Glutamatergic neuron (in vitro differentiated cells): Measurements from ENCODE around the gene PIK3C3. TPM values are rescaled to one million over a fixed set of nuclear protein-coding genes. Genes with fewer than 3 reads are reported as not detected.

Source experiments
- DNase-seq: peaks from one replicate; pipeline ENCODE4 v3.0.0; 2022
- H3K27ac Mint-ChIP-seq: one replicate; pipeline ENCODE4 v1.8.0; 2020; ENCODE audit warnings: mild to moderate bottlenecking, mixed read lengths, inconsistent platforms; ENCODE audit not compliant: unreplicated experiment
- H3K27me3 Mint-ChIP-seq: one replicate; pipeline ENCODE4 v1.8.0; 2020; ENCODE audit warnings: mild to moderate bottlenecking, moderate library complexity, mixed read lengths, inconsistent platforms; ENCODE audit not compliant: unreplicated experiment
- H3K36me3 Mint-ChIP-seq: one replicate; pipeline ENCODE4 v1.8.0; 2020; ENCODE audit warnings: mild to moderate bottlenecking, mixed read lengths, inconsistent platforms; ENCODE audit not compliant: unreplicated experiment
- H3K4me1 Mint-ChIP-seq: one replicate; pipeline ENCODE4 v1.8.0; 2020; ENCODE audit warnings: mild to moderate bottlenecking, low read depth, mixed read lengths, inconsistent platforms; ENCODE audit not compliant: unreplicated experiment
- H3K4me3 Mint-ChIP-seq: one replicate; pipeline ENCODE4 v1.8.0; 2020; ENCODE audit warnings: mild to moderate bottlenecking, mixed read lengths, inconsistent platforms; ENCODE audit not compliant: unreplicated experiment
- H3K9me3 Mint-ChIP-seq: one replicate; pipeline ENCODE4 v1.8.0; 2020; ENCODE audit warnings: mild to moderate bottlenecking, moderate library complexity, mixed read lengths, inconsistent platforms; ENCODE audit not compliant: unreplicated experiment
- CTCF ChIP-seq: fragments of 200-600 bp; sonication (generic); IDR thresholded peaks from one replicate; pipeline ENCODE4 v1.5.0; 2021; ENCODE audit not compliant: partially characterized antibody, unreplicated experiment
- total RNA-seq: library from RNA; stranded (reverse); fragmentation: NEBNext Ultra II Directional; extraction: Animal tissue kit (Norgen Biotek cat#: 25700); gene quantifications from one replicate; pipeline ENCODE4 v1.2.1, GENCODE V29; 2021; ENCODE audit not compliant: unreplicated experiment

Gene PIK3C3
- total RNA-seq, 1 donor from 2014 or later = 74.6 TPM

DNA sequence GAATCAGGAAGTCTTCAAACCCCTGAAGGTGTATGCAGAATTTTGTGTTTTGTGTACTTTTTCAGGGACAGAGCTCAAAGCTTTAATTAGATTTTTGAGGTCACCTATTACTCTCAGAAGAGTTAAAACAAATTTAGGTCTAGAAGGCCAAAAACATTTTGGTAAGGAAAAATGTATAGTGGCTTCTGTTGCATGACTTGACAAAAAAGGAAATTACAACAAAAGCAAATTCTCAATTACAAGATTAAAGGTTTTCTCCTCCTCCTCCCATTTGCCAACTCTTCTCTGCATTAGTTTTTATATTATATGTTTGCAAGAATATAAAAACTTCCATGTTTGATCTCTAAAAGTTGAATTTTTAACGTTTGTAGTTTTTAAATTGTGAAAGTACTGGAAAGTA lies 4.0 kb downstream of the PIK3C3 start:
- Mint-ChIP-seq H3K27me3 (no peaks in the 10 kb centered on the region), H3K4me1 (peaks cover 20% of the 10 kb centered on the region), H3K4me3 (no peak overlapping the region), H3K36me3 (no peaks in the 10 kb centered on the region), H3K27ac (no peak overlapping the region), H3K9me3 (peaks cover 4% of the 10 kb centered on the region)
- TF ChIP-seq CTCF = no peak
- DNase-seq = no peak

- H3K4me1 Mint-ChIP-seq = peaks cover 20% of the 10 kb centered on the region
- no peaks in the 10 kb centered on the region for H3K36me3 Mint-ChIP-seq
- DNase-seq = no peak
- no peak overlapping the region for H3K27ac Mint-ChIP-seq
- no peaks in the 10 kb centered on the region for H3K9me3 Mint-ChIP-seq
- peaks cover 3% of the 10 kb centered on the region for H3K27me3 Mint-ChIP-seq
- H3K4me3 Mint-ChIP-seq = no peak overlapping the region
- TF ChIP-seq CTCF = no peak
Measured at GRCh38 chr18:41965634-41966255, 10.7 kb downstream of the PIK3C3 start.

- Mint-ChIP-seq H3K36me3 (no peaks in the 10 kb centered on the region), H3K4me1 (peaks cover 20% of the 10 kb centered on the region), H3K4me3 (no peak overlapping the region), H3K9me3 (no peaks in the 10 kb centered on the region), H3K27me3 (peaks cover 3% of the 10 kb centered on the region), H3K27ac (peak overlapping the region; percentile 75)
- TF ChIP-seq CTCF = no peak
- DNase-seq = no peak
Measured at GRCh38 chr18:41966943-41967342, 11.9 kb downstream of the PIK3C3 start.

DNA sequence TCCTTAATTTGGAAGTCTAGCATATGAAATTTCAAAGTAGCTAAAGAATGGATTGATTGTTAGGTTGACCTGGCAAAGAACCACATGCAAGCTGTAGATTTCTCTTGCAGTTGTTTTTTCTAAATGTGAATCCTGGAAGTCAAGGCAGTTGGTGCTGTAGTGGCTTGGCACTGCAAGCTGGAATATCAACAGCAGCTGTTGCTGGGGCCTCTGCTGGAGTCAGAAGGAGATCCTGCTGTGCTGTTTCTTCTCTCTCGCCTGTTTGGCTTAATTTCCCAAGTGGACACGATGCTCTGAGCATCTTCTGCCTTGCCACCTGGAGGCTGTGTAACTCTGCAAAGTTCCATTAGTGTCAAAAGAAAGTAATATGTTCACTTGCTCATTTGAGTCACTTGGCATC lies 12.6 kb downstream of the PIK3C3 start:
- no peak for DNase-seq
- H3K4me1 Mint-ChIP-seq = peaks cover 19% of the 10 kb centered on the region
- peak overlapping the region; percentile 75 for H3K27ac Mint-ChIP-seq
- H3K4me3 Mint-ChIP-seq = peak overlapping the region; percentile 44
- TF ChIP-seq CTCF = no peak
- no peaks in the 10 kb centered on the region for H3K36me3 Mint-ChIP-seq
- peaks cover 3% of the 10 kb centered on the region for H3K27me3 Mint-ChIP-seq
- no peaks in the 10 kb centered on the region for H3K9me3 Mint-ChIP-seq

- no peaks in the 10 kb centered on the region for H3K9me3 Mint-ChIP-seq
- peaks cover 17% of the 10 kb centered on the region for H3K4me1 Mint-ChIP-seq
- DNase-seq = no peak
- H3K4me3 Mint-ChIP-seq = no peak overlapping the region
- no peaks in the 10 kb centered on the region for H3K36me3 Mint-ChIP-seq
- no peak for TF ChIP-seq CTCF
- H3K27me3 Mint-ChIP-seq = peaks cover 3% of the 10 kb centered on the region
- no peak overlapping the region for H3K27ac Mint-ChIP-seq
Measured at GRCh38 chr18:41969881-41970280, 14.8 kb downstream of the PIK3C3 start.
